ENCODE data around the gene TRPM5.

DNA sequence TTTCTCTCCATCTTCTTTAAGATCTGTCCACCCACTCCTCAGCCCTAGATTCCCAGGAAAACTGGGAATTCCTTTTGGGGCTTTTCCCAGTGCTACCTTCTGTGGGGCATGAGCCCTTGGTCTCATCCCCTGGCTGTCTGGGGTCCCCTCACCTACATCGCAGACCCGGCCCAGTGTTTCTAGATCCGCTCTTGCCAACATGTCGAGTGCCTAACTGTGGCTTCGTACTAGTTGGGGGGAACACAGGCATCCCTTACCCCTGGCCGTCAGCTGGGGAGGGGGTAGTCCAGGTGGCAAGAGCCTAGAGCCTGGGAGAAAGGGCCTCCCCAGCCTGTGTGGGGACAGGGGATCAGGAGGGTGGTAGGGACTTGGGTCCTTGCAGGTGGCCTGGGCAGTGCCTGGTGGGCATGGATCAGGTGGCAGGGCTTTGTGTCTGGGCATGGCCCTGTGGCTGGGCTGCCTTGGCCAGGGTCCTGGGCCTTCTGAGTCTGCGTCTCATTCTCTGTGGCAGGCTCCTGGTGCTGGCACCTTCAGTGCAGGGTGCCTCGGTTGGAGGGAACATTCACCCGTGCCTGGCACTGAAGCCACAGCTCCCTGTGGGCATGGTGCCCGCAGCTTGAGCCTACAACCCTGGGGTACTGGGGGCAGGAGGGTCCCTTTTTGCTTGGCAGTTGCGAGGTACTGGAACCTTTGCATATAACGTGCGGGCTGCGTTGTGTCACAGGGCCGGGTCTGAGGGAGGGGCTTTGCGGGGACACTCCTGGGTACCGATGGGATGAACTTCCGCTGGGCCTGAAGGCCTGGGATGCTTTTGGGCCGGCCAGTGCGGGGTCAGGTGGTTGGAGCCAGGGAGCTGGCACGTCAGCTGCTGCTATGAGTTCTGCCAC is 4.6 kb upstream of the TRPM5 start:
- TF ChIP-seq, protein P1, sequence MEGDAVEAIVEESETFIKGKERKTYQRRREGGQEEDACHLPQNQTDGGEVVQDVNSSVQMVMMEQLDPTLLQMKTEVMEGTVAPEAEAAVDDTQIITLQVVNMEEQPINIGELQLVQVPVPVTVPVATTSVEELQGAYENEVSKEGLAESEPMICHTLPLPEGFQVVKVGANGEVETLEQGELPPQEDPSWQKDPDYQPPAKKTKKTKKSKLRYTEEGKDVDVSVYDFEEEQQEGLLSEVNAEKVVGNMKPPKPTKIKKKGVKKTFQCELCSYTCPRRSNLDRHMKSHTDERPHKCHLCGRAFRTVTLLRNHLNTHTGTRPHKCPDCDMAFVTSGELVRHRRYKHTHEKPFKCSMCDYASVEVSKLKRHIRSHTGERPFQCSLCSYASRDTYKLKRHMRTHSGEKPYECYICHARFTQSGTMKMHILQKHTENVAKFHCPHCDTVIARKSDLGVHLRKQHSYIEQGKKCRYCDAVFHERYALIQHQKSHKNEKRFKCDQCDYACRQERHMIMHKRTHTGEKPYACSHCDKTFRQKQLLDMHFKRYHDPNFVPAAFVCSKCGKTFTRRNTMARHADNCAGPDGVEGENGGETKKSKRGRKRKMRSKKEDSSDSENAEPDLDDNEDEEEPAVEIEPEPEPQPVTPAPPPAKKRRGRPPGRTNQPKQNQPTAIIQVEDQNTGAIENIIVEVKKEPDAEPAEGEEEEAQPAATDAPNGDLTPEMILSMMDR (IDR thresholded peaks at IDR 0.05; ENCODE audit: insufficient read depth, low read length, poor library complexity, severe bottlenecking), result no peak
- TF ChIP-seq EZH2phosphoT487 (conservative IDR thresholded peaks at IDR 0.05; ENCODE audit: low read length), result no peak

Data from SU-DHL-6 (cell line).